Prostate gland (tissue), 2 donors: ENCODE measurements around the gene THRB.
A peak's percentile ranks its signal among the peaks of the same experiment; 100 is the strongest.

Source experiments
- POLR2A ChIP-seq: fragments of 450-650 bp; IDR thresholded peaks from one replicate; pipeline ENCODE4 v1.6.1; 2016; ENCODE audit warnings: antibody characterized with exemption, mild to moderate bottlenecking
- POLR2AphosphoS5 ChIP-seq: sonication (generic); formaldehyde crosslinking; IDR thresholded peaks from one replicate; pipeline ENCODE4 v1.6.1; 2017; ENCODE audit warnings: antibody characterized with exemption
- TF ChIP-seq, protein P1 (sequence below), 4 experiments: fragments of 200-600 bp in 2 of 4; fragments of 450-650 bp in 2 of 4; sonication (generic) in 2 of 4; IDR thresholded peaks; 1 replicate in 3 of 4; 2 replicates in 1 of 4; pipeline ENCODE4 v1.5.1; 2016 to 2019; ENCODE audit warnings: antibody characterized with exemption in 4 of 4, mild to moderate bottlenecking in 2 of 4, moderate library complexity in 2 of 4

DNA sequence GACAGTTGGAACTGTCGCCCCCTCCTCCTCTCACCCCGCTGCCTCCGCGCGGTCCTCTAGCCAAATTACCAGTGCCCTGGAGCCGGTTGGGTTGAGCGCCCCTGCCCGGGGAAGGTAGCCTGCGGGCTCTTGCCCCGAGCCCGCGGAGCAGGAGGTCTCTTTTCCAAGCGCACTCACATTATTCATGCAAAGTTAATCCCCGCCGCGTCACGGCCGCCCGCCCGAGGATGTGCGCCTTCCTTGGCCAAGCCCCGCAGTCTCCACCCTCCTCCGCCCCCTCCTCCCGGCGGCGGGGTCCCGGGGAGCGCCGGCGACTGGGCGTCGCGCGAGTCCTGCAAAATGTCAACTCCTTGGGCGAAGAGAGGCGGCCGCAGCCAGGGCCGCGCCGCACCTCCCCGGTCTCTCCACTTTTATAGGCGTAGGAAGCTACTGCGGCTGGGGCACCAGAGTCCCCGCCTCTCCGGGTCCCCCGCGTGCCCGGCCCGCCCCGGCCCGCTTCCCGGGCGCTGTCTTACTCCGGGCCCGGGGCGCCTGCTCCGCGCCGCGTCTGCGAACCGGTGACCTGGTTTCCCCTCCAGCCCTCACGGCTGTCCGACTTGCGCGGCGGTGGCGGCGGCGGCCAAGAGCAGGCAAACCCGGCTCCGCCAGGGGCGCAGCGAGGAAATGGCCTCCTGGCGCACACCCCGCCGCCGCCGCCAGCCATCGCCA lies at the start of gene THRB:
- TF ChIP-seq, protein P1, sequence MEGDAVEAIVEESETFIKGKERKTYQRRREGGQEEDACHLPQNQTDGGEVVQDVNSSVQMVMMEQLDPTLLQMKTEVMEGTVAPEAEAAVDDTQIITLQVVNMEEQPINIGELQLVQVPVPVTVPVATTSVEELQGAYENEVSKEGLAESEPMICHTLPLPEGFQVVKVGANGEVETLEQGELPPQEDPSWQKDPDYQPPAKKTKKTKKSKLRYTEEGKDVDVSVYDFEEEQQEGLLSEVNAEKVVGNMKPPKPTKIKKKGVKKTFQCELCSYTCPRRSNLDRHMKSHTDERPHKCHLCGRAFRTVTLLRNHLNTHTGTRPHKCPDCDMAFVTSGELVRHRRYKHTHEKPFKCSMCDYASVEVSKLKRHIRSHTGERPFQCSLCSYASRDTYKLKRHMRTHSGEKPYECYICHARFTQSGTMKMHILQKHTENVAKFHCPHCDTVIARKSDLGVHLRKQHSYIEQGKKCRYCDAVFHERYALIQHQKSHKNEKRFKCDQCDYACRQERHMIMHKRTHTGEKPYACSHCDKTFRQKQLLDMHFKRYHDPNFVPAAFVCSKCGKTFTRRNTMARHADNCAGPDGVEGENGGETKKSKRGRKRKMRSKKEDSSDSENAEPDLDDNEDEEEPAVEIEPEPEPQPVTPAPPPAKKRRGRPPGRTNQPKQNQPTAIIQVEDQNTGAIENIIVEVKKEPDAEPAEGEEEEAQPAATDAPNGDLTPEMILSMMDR (IDR thresholded peaks at IDR 0.05): peak in 1 of 4 experiments; percentile 45
- TF ChIP-seq POLR2A (peak; percentile 67), POLR2AphosphoS5 (peak; percentile 66)
